HAP-1 (cell line): ENCODE data around the gene ADGRD1.

Experiments used
- DNase-seq, 2 experiments: peaks; one replicate each; pipeline ENCODE4 v3.0.0-alpha.2; 2016 to 2020; ENCODE audit warnings: low spot score in 2 of 2
- H3K27me3 ChIP-seq: fragments of 250-450 bp; sonication (Bioruptor Pico); 2 replicates; pipeline ENCODE4 v1.5.1; 2020; ENCODE audit warnings: low read depth, mild to moderate bottlenecking, moderate library complexity
- H3K36me3 ChIP-seq: fragments of 250-450 bp; sonication (Bioruptor Pico); replicated peaks from 2 replicates; pipeline ENCODE4 v1.5.1; 2020; ENCODE audit warnings: mild to moderate bottlenecking
- H3K4me1 ChIP-seq: fragments of 250-450 bp; sonication (Bioruptor Pico); 2 replicates; pipeline ENCODE4 v1.5.1; 2020; ENCODE audit warnings: mild to moderate bottlenecking
- H3K4me3 ChIP-seq: fragments of 250-450 bp; sonication (Bioruptor Pico); 2 replicates; pipeline ENCODE4 v1.5.1; 2020; ENCODE audit warnings: mild to moderate bottlenecking, moderate library complexity
- H3K9me3 ChIP-seq: fragments of 250-450 bp; sonication (Bioruptor Pico); 2 replicates; pipeline ENCODE4 v1.5.1; 2020; ENCODE audit warnings: mild to moderate bottlenecking, moderate library complexity
- in situ Hi-C: fragments of 300-500 bp; cut with MboI; formaldehyde crosslinking; loops from 3 replicates; pipeline ENCODE4 v1.14.3; 2020; ENCODE audit warnings: low sequenced_read_pairs, inconsistent platforms, mixed read lengths

ADGRD1 gene

GRCh38 chr12:131174901-131175300, 221.2 kb downstream of the ADGRD1 start:
- in situ Hi-C loops = no loop called here
- no peak for DNase-seq
- Histone ChIP-seq H3K27me3 (no peaks in the 10 kb centered on the region), H3K4me3 (no peak overlapping the region), H3K36me3 (no peaks in the 10 kb centered on the region), H3K9me3 (no peaks in the 10 kb centered on the region), H3K4me1 (no peaks in the 10 kb centered on the region)

GRCh38 chr12:131176266-131176665, 222.6 kb downstream of the ADGRD1 start:
- in situ Hi-C loops = no loop called here
- no peak overlapping the region for H3K4me3 ChIP-seq
- no peaks in the 10 kb centered on the region for H3K9me3 ChIP-seq
- no peak for DNase-seq
- H3K27me3 ChIP-seq = no peaks in the 10 kb centered on the region
- no peaks in the 10 kb centered on the region for H3K36me3 ChIP-seq
- H3K4me1 ChIP-seq = no peaks in the 10 kb centered on the region

GRCh38 chr12:131176926-131177325, 223.2 kb downstream of the ADGRD1 start:
- DNase-seq = no peak
- in situ Hi-C loops = no loop called here

GRCh38 chr12:131177599-131177998, 223.9 kb downstream of the ADGRD1 start:
- Histone ChIP-seq H3K9me3 (no peaks in the 10 kb centered on the region), H3K4me1 (no peaks in the 10 kb centered on the region)
- in situ Hi-C loops = no loop called here

More at GRCh38 chr12:131176926-131177325, 223.2 kb downstream of the ADGRD1 start:
- no peak overlapping the region for H3K4me3 ChIP-seq
- no peaks in the 10 kb centered on the region for H3K27me3 ChIP-seq
- H3K36me3 ChIP-seq = no peaks in the 10 kb centered on the region
- H3K4me1 ChIP-seq = no peaks in the 10 kb centered on the region
- no peaks in the 10 kb centered on the region for H3K9me3 ChIP-seq

GRCh38 chr12:131187602-131188001, 233.9 kb downstream of the ADGRD1 start:
- no peaks in the 10 kb centered on the region for H3K36me3 ChIP-seq
- in situ Hi-C loops = no loop called here

More at GRCh38 chr12:131177599-131177998, 223.9 kb downstream of the ADGRD1 start:
- Histone ChIP-seq H3K4me3 (no peak overlapping the region), H3K36me3 (no peaks in the 10 kb centered on the region), H3K27me3 (no peaks in the 10 kb centered on the region)
- no peak for DNase-seq

GRCh38 chr12:131188131-131189050, 234.7 kb downstream of the ADGRD1 start:
- Histone ChIP-seq H3K27me3 (no peaks in the 10 kb centered on the region), H3K4me1 (no peaks in the 10 kb centered on the region), H3K36me3 (no peaks in the 10 kb centered on the region), H3K9me3 (no peaks in the 10 kb centered on the region), H3K4me3 (no peak overlapping the region)
- no peak for DNase-seq
- in situ Hi-C loops = no loop called here

More at GRCh38 chr12:131187602-131188001, 233.9 kb downstream of the ADGRD1 start:
- DNase-seq = no peak
- H3K27me3 ChIP-seq = no peaks in the 10 kb centered on the region
- H3K4me1 ChIP-seq = no peaks in the 10 kb centered on the region
- no peak overlapping the region for H3K4me3 ChIP-seq
- no peaks in the 10 kb centered on the region for H3K9me3 ChIP-seq

- no peaks in the 10 kb centered on the region for H3K4me1 ChIP-seq
- DNase-seq = no peak
- no peaks in the 10 kb centered on the region for H3K36me3 ChIP-seq
- H3K4me3 ChIP-seq = no peak overlapping the region
- in situ Hi-C loops = no loop called here
- H3K9me3 ChIP-seq = no peaks in the 10 kb centered on the region
- H3K27me3 ChIP-seq = no peaks in the 10 kb centered on the region
These were observed 236.1 kb downstream of the ADGRD1 start for GRCh38 chr12:131189781-131190180.

- Histone ChIP-seq H3K27me3 (no peaks in the 10 kb centered on the region), H3K9me3 (no peaks in the 10 kb centered on the region), H3K36me3 (no peaks in the 10 kb centered on the region), H3K4me1 (no peaks in the 10 kb centered on the region), H3K4me3 (no peak overlapping the region)
- DNase-seq = no peak
- in situ Hi-C loops = no loop called here
These were observed 237.3 kb downstream of the ADGRD1 start for GRCh38 chr12:131190965-131191364.
